TTC549 (cell line): Measurements from ENCODE around the gene GRIFIN.

Experiments
- FAIRE-seq: peaks from 2 replicates; lab custom pipeline; 2012; peaks lifted over from hg19 to GRCh38; lab: Jason Lieb, UNC

The GRIFIN gene

DNA sequence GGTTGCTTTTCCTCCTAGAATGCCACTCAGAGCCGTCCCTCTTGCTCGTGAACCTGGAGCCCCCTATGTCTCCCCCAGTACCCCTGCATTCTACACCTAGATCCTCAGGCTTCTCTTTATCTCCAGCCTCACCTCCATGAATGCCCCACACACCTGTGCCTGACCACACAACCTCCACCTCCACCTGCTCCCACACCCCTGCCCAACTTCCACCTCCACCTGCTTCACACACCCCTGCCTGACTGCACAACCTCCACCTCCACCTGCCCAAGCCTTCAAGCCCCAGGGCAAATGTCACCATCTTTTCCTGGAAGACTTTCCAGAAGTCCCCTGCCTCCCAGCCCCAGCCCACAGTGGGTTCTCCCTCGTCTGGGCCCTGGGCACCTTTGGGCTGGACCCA is 36.5 kb upstream of the GRIFIN start:
- FAIRE-seq, result no peak

DNA sequence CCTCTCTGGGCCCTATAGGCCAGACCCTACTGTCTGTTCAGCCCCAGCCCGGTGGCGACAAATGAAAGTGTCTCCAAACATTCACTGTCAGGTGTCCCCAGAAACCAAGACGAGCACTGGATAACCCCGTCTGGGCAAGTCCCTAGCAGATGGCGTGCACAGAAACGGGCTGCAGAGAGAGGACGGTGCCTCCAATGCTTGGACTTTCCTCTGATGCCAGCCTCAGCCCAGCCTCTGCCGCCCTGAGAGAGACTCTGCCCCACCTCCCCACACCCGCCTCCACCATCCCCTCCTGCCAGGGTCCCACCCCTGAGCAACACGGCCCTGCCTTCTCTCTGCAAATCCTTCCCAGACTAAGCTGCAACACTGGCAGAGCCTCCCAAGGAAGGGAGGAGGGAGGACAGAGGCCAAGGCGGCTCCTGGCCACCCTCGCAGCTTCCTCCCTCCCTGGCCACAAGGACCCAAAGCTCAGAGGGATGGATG is 36.0 kb upstream of the GRIFIN start:
- no peak for FAIRE-seq

DNA sequence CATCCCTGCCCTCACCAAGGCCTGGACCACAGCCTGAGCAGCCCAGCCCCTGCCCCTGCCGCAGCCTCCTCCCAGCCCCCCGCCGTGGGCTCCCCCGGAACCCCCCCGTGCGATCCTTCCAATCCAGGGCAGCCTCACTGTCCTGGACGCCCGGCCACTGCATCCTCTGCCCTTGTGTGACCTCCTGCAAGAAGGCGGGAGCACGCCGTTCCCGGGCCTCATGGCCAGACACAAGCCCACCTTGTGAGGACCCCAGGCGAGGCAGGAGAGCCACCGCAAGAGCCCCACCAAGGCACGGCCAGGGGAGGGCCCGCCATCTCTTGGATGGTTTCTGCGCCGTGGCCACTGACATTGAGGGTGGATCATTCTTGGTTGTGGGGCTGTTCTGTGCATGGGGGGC is 35.6 kb upstream of the GRIFIN start:
- no peak for FAIRE-seq

DNA sequence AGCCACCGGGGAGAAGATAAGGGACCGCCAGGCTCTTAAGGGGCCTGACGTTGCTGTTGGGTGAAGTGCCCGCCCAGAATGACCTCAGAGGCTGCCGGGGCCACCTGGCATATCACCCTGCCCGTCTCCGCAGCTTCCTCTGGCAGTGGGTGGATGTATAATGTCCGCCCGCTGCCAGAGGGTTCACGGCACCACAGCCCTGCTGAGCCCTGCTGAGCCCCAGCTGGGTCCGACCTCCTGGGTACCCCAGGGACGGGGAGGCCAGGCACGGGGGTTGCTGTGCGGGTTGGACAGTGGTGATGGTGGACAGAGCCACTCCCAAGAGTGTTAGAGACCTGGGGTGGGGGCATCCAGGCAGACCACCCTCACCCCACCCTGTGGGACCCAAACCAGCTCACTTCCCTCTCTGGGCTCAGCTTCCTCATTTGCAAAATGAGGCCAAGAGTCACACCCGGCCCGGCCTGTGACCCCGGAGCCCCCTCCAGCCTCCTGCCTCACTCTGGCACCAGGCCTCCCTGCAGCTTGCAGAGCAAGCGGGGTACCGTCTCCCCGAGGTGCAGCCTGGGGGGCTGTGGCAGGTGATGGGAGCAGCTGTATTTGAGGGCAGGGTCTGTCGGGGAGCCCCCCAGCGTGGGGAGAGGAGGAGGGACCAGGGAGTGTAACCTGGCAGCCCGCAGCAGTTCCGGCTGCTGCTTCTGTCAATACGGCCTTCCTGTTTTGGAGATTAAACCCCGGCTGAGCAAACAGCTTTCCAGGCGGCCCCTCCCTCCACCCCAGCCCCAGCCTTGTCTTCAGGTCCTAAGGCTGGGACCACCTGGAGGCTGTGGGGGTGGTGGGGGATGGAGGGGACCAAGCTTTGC is 34.9 kb upstream of the GRIFIN start:
- FAIRE-seq, result no peak

DNA sequence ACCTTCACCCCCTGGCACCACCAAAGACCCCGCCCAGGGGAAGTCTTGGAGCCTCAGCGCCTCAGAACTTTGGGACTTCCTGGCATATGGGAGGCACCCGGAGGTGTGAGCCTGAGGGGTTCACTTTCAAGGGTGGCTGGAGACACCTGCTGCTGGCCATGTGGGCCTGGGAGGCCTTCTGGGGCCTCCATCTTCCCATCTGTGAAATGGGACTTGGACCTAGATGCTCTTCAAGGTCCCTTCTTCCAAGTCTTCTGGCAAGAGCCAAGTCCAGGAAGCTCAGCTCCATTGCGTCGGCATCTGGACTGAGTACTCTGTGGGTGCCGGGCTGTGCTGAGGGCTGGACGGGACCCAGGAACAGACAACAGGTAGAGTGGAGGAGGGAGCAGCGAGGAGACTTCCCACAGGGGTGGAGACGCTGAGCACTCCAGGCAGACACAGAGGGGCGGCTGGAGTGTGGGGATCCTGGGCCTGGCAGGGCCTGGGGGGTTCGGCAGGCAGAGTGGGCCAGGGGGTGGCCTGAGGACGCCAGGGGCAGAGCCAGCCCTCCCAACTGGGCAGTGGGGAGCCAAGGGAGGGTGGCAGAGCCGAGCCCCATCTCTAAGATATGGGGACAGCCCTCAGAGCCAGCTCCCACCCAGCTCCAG is 34.1 kb upstream of the GRIFIN start:
- no peak for FAIRE-seq

DNA sequence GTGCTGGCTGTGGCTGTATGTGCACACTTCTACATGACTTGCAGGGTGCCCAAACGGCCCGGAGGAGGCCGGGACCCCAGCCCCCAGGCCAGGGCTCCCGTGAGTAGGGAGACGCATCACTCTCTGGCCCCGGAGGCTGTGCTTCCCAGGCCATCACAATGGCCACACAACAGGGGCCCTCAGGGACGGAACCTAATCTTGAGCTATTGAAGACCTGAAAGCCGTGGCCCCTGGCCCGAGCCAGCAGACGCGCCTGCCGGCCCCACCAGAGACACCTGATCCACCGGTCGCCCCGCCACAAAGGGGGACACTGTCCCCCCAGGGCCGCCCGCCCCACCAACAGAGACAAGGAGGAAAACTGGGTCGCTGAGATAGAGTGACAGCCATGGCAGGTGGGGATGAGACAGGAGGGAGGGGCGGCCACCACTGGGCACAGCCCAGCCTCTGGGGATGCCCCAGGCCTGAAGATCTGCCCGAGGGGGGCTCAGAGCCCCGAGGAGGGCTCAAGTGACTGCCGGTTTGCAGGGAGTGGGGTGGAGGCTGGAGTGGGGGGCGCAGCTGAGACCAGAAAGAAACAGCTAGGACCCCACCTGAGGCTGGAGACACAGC is 33.2 kb upstream of the GRIFIN start:
- no peak for FAIRE-seq

DNA sequence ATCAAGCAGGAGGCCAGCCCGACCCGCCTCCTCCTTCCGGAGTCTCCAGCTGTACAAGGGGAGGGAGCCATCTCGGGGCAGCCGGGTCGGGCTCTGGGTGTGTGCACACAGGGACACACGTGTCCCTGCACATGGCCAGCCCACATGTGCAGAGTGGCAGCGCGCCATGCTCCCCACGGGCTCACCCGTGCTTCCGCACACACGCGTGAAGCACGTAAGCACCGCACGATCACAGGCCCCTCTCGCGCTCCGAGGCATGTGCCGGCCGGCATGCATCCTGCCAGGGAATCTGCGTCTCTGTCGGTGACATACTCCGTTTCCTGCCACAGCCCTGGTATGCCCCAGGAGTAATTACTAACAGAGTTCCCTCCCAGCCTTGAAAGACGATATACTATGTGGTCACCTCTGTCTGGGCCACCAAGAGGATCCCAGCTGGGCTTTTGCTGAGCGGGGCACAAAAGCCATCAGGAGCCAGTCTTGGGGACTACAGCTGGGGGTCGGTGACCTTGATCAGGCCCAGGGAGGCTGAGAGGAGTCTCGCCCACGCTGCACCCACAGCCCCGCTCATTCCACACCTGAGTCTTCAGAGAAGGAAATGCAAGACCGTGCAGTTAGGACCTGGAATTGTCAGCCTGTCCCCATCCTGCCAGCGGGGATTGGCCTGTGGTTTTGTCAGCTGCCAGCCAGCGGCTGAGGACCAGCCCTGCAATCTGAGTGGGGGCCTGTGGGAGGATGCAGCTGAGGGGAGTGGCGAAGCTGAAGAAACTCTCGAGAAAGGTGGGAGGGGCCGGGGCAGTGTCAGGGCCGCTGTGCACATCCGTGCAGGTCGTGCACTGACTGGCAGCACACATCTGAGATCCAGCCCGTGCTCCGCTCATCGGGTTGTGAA is 32.4 kb upstream of the GRIFIN start:
- FAIRE-seq, result no peak

DNA sequence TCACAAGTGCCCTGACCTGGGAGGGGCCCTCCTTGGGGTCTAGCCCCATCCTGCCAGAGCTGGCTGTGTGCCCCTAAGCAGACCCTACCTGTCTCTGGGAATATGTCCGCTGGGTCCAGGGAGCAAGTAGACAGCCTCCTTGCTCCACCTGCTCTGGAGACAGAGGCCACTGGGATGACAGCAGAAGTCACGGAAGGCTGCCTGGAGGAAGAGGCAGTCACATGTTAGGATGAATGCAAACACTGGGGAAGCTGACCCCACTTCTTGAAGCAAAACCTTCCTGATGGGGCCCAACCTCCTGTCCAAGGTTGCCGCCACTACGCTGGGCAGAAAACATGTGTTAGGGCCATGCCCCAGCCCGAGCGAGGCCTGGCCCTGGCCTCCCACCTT is 31.7 kb upstream of the GRIFIN start:
- FAIRE-seq, result no peak

DNA sequence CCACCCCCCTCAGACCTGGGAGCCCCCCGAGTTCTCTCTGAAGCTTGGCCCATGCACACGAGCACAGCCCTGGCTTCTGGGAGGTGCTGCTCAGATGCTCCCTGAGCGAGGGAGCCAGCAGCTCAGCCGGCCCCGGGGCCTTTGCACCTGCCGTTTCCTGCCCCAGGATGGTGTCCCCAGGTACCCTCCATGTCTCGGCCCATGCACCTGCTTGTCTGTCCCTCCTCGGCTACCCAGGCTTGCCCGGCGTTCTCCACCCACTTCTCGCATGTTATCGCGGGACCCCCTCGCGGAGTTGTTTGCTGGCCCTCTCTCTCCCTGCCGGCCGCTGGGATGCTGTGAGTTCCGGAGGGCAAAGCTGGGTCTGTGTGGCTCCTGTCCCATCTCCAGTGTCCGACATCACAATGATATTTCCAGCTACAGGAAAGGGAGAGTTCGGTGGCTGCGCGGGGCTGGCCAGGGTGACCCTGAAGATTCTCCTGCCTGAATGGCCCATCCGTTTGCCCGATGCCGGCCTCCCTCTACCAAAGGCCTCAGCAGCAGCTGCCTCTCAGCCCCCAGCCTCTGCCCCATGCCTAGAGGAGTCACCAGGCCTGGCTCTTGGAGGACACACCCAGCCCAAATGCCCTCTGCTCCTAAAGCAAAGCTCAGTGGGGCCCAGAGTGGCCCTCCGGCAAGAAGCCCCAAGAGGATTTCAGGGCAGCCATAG is 31.2 kb upstream of the GRIFIN start:
- no peak for FAIRE-seq

DNA sequence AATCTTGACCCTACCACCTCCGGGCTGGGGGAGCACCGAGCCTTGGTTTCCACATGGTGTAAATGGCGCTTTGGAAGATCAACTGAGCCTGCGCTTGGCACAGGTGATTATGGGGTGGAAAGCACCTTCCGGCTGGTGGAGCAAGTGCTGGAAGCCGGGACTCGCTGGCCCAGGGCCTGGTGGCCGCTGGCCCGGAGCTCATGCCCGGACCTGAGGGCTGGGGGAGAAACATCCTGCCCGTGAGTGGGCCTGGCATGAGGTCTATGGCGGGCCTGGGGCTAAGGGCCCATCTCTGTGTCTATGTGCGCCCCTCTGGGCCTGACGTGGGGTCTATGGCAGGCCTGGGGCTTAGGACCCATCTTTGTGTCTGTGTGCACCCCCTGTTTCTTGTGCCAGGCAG is 29.2 kb upstream of the GRIFIN start:
- FAIRE-seq, result no peak

DNA sequence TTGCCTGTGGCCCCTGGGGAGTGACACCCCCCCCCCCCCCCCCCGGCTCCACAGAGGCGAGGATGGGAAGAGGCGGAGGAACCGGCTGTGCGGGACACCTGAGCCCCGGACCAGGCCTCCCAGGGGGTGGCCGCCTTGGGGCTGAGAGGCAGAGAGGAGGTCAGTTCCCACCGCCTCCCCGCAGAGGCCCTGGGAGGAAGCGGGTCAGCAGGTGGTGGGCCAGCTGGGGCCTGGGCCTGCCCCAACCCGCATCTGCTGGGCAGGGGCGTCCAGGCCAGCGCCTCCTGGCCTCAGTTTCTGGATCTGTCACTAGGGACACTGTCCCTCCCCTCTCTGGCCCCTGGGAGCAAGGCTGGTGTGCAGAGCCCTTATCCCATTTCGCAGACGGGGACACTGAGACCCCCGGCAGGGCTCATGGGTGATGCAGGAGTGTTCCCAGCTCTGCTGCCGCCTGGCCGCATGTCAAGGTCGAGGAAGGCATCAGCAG is 28.7 kb upstream of the GRIFIN start:
- no peak for FAIRE-seq

DNA sequence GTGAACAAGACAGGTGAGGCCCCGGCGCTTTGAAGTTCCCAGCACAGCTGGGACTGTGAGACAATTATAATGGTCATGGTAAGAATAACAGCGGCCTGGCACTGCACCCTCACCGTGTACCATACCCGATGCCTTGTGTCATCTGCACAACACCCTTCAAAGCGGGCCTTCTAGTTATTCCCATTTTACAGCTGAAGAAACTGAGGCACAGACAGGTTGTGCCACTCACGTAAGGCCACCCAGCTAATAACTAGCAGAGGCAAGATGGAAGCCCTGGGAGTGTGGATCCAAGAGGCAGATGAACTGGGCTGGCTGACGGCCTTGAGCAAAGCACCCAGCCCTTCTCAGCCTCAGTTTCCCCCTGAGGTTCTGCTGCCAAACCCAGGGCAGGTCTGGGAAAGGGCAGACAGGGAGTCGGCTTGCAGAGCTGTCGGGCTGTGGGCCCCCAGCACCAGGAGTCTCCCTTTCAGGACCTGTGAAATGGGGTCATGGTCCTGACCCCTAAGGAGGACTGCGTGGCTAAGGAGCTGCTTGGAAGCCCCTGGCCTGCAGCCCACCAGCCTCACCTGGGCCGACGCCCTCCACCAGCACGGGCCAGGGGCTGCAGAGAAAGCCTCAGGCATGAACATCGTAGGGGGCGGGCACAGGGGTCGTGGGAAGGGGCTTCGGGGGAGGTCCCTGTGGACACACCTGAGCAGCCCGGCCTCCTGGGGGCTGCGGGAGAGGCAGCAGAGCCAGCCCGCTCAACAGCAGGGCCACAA is 28.1 kb upstream of the GRIFIN start:
- FAIRE-seq, result no peak

DNA sequence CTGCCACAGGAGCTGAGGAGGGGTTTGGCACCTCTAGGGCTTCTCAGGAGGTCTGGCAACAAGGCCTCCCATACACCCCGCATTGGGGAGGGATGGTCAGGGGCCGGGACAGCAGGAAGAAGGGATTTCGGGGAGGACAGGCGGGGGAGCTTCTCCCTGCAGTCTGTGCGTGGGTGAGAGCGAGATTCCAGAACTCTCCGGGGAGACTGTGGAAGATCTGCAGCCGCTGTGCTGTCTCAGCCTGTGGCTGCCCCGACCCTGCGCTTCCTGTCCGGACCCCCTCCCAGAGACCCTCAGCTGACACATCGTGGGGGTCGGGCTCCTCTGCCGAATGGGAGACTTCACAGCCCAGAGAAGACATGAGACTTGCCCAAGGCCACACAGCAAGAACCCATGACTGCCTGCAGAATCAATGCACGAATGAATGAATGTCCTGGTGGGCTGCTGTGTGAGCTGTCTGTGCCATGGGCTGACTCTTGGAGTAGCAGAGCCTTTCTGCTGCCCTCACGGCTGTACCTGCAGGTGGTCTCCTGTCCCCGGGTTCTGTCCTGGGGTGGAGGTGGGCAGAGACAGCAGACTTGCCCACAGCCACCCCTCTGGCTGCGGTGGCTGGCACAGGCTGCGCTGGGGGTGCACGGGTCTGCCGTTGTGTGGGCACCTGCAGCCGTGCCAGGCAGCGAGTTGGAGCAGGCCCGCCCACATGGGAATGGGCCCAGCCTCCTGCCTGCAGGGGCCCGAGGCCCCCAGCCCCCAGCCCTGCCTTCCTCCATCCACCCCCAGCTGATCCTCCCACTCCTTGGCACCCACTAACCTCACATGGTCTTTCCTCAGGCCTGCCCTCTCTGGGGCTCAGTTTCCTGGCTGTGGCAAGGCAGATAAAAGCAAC is 27.1 kb upstream of the GRIFIN start:
- FAIRE-seq, result no peak

DNA sequence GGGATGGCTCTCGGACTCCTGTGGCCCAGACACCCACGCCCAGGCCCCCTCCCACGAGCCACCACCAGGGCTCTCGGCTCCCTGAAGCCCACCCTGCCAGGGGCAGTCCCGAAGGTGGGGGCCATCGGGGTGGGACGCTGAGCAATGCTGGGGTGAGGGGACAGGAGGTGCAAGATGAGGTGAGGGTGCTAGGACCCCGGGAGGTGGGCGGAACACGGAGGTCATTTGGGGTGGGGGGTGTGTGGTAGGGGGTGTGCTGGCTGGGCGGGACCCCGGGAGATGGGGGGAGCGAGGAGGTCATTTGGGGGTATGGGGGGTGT is 26.4 kb upstream of the GRIFIN start:
- FAIRE-seq, result no peak

DNA sequence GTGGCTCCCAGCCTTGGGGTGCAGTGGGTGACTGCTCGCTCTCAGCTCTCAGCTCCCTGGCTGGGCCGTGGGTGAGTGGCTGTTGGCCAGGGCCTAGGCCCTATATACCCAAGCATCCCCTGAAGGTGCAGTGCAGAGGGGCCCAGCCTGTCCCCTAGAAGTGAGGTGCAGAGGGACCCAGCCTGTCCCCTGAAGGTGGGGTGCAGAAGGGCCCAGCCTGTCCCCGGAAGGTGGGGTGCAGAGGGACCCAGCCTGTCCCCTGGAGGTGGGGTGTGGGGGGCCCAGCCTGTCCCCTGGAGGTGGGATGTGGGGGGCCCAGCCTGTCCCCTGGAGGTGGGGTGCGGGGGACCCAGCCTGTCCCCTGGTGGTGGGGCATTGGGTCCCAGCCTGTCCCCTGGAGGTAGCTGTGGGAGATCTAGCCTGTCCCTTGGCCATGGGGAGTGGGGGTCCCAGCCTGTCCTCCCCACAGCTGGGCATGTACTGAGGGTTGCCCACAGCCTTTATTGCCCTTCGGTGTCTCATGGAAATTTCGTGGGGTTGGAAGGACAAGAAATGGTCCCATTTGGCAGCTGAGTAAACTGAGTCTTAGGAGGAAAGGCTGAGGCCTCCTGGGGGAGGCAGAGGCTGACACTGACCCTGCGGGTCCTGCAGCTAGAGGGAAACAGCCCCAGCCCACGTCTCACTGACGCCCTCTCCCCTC is 25.9 kb upstream of the GRIFIN start:
- FAIRE-seq, result no peak

DNA sequence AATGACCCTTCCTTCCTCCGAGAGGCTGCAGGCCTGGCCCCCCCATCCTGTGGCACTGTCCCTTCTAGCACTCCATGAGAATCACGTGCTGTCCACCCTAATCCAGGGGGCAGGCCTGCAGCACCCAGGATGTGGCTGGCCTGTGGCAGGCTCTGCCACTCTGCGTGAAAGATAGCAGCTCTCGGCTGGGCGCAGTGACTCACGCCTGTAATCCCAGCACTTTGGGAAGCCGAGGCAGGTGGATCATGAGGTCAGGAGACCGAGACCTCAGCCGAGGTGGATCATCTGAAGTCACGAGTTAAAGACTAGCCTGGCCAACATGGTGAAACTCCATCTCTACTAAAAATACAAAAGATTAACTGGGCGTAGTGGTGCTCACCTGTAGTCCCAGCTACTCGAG is 24.5 kb upstream of the GRIFIN start:
- FAIRE-seq, result no peak

DNA sequence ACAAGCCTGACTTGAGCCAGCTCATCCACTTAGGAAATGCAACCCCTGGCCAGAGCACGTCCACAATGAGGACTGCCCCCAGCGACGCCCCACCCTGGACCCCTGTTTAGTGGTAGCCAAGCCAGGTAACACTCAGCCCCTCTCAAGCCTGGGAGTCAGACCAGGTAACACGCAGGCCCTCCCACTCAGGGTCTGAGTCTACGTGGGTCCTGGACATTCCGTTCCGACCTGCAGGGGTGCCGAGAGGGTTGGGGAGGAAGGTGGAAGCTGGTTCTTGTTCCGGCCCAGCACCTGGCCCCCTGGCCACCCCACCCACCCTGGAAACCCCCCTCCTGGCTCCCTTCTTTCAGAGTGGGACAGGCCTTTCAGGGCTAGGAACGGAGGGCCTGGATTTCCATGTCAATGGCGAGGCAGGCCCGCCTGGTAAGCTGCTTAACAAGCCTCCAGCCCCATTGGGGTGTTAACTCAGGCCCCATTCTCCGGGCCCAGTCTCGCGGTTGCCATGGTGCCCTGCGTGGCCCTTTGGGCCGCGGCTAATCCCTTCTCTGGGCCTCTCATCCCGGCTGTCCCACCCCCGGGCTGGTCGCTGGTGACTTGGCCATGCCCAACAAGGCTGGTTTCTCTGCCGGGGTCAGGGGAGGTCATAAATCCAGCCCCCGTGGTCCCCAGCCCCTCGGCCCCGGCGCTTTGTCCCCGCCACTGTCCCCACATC is 23.7 kb upstream of the GRIFIN start:
- FAIRE-seq, result no peak

DNA sequence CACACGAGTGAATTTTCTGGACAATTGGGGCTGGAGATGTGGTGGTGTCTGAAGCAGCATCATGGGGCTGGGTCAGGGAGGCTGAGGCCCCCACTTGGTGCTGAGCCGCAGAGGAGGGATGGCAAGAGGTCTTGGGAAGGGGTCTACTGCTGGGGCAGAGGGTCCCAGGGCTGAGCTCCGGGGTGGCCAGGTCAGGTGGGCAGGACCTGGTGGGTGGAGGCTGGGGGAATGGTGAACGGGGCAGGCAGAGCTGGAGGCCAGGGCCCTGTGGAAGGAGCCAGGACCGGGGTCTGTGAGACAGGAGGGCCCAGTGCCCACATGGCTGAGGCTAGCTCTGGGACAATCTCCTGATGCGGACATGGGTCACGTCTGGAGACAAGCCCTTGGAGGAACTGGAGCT is 23.0 kb upstream of the GRIFIN start:
- no peak for FAIRE-seq

DNA sequence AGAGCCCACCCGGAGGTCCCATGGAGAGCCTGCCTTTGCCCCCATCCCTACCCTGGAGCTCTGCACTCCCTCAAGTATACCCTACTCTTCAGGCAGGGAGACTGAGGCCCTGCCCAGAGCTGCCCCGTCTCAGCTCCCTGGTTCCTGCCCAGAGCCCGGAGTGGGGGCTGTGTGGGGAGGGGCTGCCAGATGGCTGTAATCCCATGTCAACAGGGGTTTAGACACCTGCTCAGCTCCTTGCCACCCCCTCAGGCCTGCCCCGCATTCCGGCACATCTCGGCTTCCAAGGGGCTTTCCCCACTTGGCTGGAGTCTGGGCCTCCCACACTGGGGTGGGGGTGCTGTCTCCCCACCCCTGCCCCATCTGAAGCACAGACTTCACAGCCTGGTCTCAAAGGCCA is 22.5 kb upstream of the GRIFIN start:
- no peak for FAIRE-seq
